Trophoblast cell (in vitro differentiated cells and primary cell): Measurements from ENCODE around the gene TUBGCP2.

ENCODE experiments used
- DNase-seq, 2 donors: peaks; one replicate each; pipeline ENCODE4 v3.0.0-alpha.2; 2016
- H2AFZ ChIP-seq: 2 replicates; pipeline ENCODE4 v1.6.1; 2013; ENCODE audit warnings: low read length, moderate library complexity, mild to moderate bottlenecking; ENCODE audit not compliant: insufficient read depth, poor library complexity
- H2AK5ac ChIP-seq: 2 replicates; pipeline ENCODE4 v1.6.1; 2013; ENCODE audit warnings: mild to moderate bottlenecking, low read length
- H2BK120ac ChIP-seq: 2 replicates; pipeline ENCODE4 v1.6.1; 2013; ENCODE audit warnings: low read length, mild to moderate bottlenecking, moderate library complexity; ENCODE audit not compliant: insufficient read depth, poor library complexity
- H2BK12ac ChIP-seq: 2 replicates; pipeline ENCODE4 v1.6.1; 2013; ENCODE audit warnings: mild to moderate bottlenecking, low read length, moderate library complexity
- H2BK5ac ChIP-seq: 2 replicates; pipeline ENCODE4 v1.6.1; 2013; ENCODE audit warnings: low read length, low read depth, moderate library complexity, mild to moderate bottlenecking; ENCODE audit not compliant: poor library complexity
- H3K14ac ChIP-seq: 2 replicates; pipeline ENCODE4 v1.6.1; 2013; ENCODE audit warnings: mild to moderate bottlenecking, low read length
- H3K18ac ChIP-seq: 2 replicates; pipeline ENCODE4 v1.6.1; 2013; ENCODE audit warnings: mild to moderate bottlenecking, low read length
- H3K23ac ChIP-seq: 2 replicates; pipeline ENCODE4 v1.6.1; 2013; ENCODE audit warnings: low read length
- H3K27ac ChIP-seq: 2 replicates; pipeline ENCODE4 v1.5.1; 2013; ENCODE audit warnings: low read depth, mild to moderate bottlenecking, inconsistent platforms, low read length, moderate library complexity
- H3K27me3 ChIP-seq: 2 replicates; pipeline ENCODE4 v1.6.1; 2013; ENCODE audit warnings: inconsistent platforms, mild to moderate bottlenecking, low read length, moderate library complexity; ENCODE audit not compliant: insufficient read depth
- H3K36me3 ChIP-seq, 2 experiments: 1 replicate in 1 of 2; 2 replicates in 1 of 2; pipeline ENCODE4 v1.6.1; 2013; ENCODE audit warnings: low read length in 2 of 2, mild to moderate bottlenecking in 2 of 2, moderate library complexity in 1 of 2; ENCODE audit not compliant: insufficient read depth in 2 of 2, control insufficient read depth in 1 of 2
- H3K4ac ChIP-seq: 2 replicates; pipeline ENCODE4 v1.6.1; 2013; ENCODE audit warnings: low read depth, mild to moderate bottlenecking, low read length, moderate library complexity
- H3K4me1 ChIP-seq, 2 experiments: 1 replicate in 1 of 2; 2 replicates in 1 of 2; pipeline ENCODE4 v1.6.1; 2013; ENCODE audit warnings: low read length in 2 of 2, mild to moderate bottlenecking in 2 of 2, moderate library complexity in 1 of 2; ENCODE audit not compliant: insufficient read depth in 2 of 2, control insufficient read depth in 1 of 2
- H3K4me2 ChIP-seq: 2 replicates; pipeline ENCODE4 v1.6.1; 2013; ENCODE audit warnings: inconsistent platforms, mild to moderate bottlenecking, low read length, moderate library complexity
- H3K4me3 ChIP-seq: 2 replicates; pipeline ENCODE4 v1.5.1; 2013; ENCODE audit warnings: mild to moderate bottlenecking, low read depth, low read length, inconsistent platforms
- H3K79me1 ChIP-seq: one replicate; pipeline ENCODE4 v1.6.1; 2013; ENCODE audit warnings: low read length
- H3K79me2 ChIP-seq: 2 replicates; pipeline ENCODE4 v1.6.1; 2013; ENCODE audit warnings: low read length, mild to moderate bottlenecking; ENCODE audit not compliant: control insufficient read depth, insufficient read depth, poor library complexity
- H3K9ac ChIP-seq: 2 replicates; pipeline ENCODE4 v1.6.1; 2013; ENCODE audit warnings: mild to moderate bottlenecking, low read length
- H3K9me3 ChIP-seq: 2 replicates; pipeline ENCODE4 v1.6.1; 2013; ENCODE audit warnings: low read depth, mild to moderate bottlenecking, control low read depth, inconsistent platforms, low read length; ENCODE audit not compliant: insufficient read depth
- H4K12ac ChIP-seq: 2 replicates; pipeline ENCODE4 v1.6.1; 2013; ENCODE audit warnings: low read depth, mild to moderate bottlenecking, low read length, moderate library complexity
- H4K8ac ChIP-seq: 2 replicates; pipeline ENCODE4 v1.6.1; 2013; ENCODE audit warnings: low read depth, mild to moderate bottlenecking, low read length, moderate library complexity
- H4K91ac ChIP-seq: one replicate; pipeline ENCODE4 v1.6.1; 2013; ENCODE audit warnings: low read depth, mild to moderate bottlenecking, low read length, moderate library complexity
- WGBS: extraction: QIAGEN DNeasy Blood & Tissue Kit; methylation state at CpG from one replicate; pipeline ENCODE4 v1.1.7; 2013; ENCODE audit warnings: missing lambda C conversion rate; ENCODE audit not compliant: insufficient read length, insufficient coverage; ENCODE audit errors: extremely low coverage; 5-methylcytosine and 5-hydroxymethylcytosine counted together

The TUBGCP2 gene

DNA sequence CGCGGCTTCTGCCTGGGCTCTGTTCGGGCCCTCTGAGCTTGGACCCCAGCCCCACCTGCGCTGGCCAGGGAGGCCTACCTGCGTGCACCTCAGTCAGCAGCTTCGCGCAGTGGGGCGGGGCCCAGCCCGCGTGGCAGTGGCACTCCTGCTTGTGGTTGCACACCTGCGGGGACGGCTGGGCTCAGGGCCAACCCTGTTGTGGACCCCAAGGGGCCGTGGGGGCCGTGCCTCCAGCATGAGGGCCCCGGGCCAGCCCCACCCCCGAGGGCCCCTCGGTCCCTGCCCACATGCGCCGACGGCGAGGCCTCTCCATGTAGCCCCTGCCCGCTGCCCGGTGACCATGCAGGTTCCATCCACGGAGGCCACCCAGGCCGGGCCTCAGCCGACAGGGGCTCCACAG is 39.3 kb downstream of the TUBGCP2 start:
- Histone ChIP-seq H4K91ac (no peak overlapping the region), H2AFZ (no peak overlapping the region), H3K27ac (no peak overlapping the region)

GRCh38 chr10:133268532-133268931 is 40.1 kb downstream of the TUBGCP2 start:
- no CpG with 5 or more reads among the region's 22 CpGs for WGBS
- H3K4me3 ChIP-seq = no peak overlapping the region
- no peak overlapping the region for H3K27ac ChIP-seq
- H2AK5ac ChIP-seq = no peak overlapping the region
- no peak overlapping the region for H3K18ac ChIP-seq
- H3K23ac ChIP-seq = no peak overlapping the region
- H4K8ac ChIP-seq = no peak overlapping the region
- no peak overlapping the region for H3K9ac ChIP-seq
- H3K79me2 ChIP-seq = no peaks in the 10 kb centered on the region
- H2AFZ ChIP-seq = no peak overlapping the region
- H2BK120ac ChIP-seq = no peak overlapping the region
- no peak overlapping the region for H4K12ac ChIP-seq
- H3K4ac ChIP-seq = no peak overlapping the region
- no peaks in the 10 kb centered on the region for H3K79me1 ChIP-seq
- DNase-seq = no peak
- H2BK5ac ChIP-seq = no peak overlapping the region
- no peaks in the 10 kb centered on the region for H3K4me1 ChIP-seq
- H3K36me3 ChIP-seq = peaks cover 10 to 19% of the 10 kb centered on the region in 2 experiments
- H3K27me3 ChIP-seq = no peaks in the 10 kb centered on the region
- H3K9me3 ChIP-seq = no peaks in the 10 kb centered on the region
- H3K14ac ChIP-seq = no peak overlapping the region
- no peak overlapping the region for H2BK12ac ChIP-seq
- H3K4me2 ChIP-seq = no peak overlapping the region
- no peak overlapping the region for H4K91ac ChIP-seq

More for the DNA sequence above, 39.3 kb downstream of the TUBGCP2 start:
- H3K18ac ChIP-seq = no peak overlapping the region
- no peak overlapping the region for H2BK5ac ChIP-seq
- peaks cover 2% of the 10 kb centered on the region for H3K79me1 ChIP-seq
- no peaks in the 10 kb centered on the region for H3K27me3 ChIP-seq
- no peak for DNase-seq
- H2BK12ac ChIP-seq = no peak overlapping the region
- H3K9me3 ChIP-seq = no peaks in the 10 kb centered on the region
- no peak overlapping the region for H3K9ac ChIP-seq
- H3K23ac ChIP-seq = no peak overlapping the region
- H3K36me3 ChIP-seq = peaks cover 10 to 19% of the 10 kb centered on the region in 2 experiments
- H4K8ac ChIP-seq = no peak overlapping the region
- H3K4me1 ChIP-seq = no peaks in the 10 kb centered on the region
- H4K12ac ChIP-seq = no peak overlapping the region
- no CpG with 5 or more reads among the region's 26 CpGs for WGBS
- H2AK5ac ChIP-seq = no peak overlapping the region
- H3K79me2 ChIP-seq = no peaks in the 10 kb centered on the region
- no peak overlapping the region for H3K4me2 ChIP-seq
- no peak overlapping the region for H2BK120ac ChIP-seq
- H3K4me3 ChIP-seq = no peak overlapping the region
- H3K4ac ChIP-seq = no peak overlapping the region
- H3K14ac ChIP-seq = no peak overlapping the region

GRCh38 chr10:133267829-133268228 is 40.8 kb downstream of the TUBGCP2 start:
- H3K4me2 ChIP-seq = no peak overlapping the region
- H2AFZ ChIP-seq = no peak overlapping the region
- H3K4me1 ChIP-seq = no peaks in the 10 kb centered on the region
- no peak overlapping the region for H4K91ac ChIP-seq
- H3K4me3 ChIP-seq = no peak overlapping the region
- H3K9ac ChIP-seq = no peak overlapping the region
- H3K18ac ChIP-seq = no peak overlapping the region
- H2BK120ac ChIP-seq = no peak overlapping the region
- H4K12ac ChIP-seq = no peak overlapping the region
- H3K27ac ChIP-seq = no peak overlapping the region
- peaks cover 10 to 19% of the 10 kb centered on the region in 2 experiments for H3K36me3 ChIP-seq
- H4K8ac ChIP-seq = no peak overlapping the region
- no peak overlapping the region for H2BK12ac ChIP-seq
- H3K27me3 ChIP-seq = no peaks in the 10 kb centered on the region
- no peak overlapping the region for H3K23ac ChIP-seq
- no peak for DNase-seq
- no peaks in the 10 kb centered on the region for H3K9me3 ChIP-seq
- no peak overlapping the region for H2AK5ac ChIP-seq
- H3K79me1 ChIP-seq = no peaks in the 10 kb centered on the region
- H3K79me2 ChIP-seq = no peaks in the 10 kb centered on the region
- H3K4ac ChIP-seq = no peak overlapping the region
- WGBS = no CpG with 5 or more reads among the region's 22 CpGs
- no peak overlapping the region for H3K14ac ChIP-seq
- no peak overlapping the region for H2BK5ac ChIP-seq

DNA sequence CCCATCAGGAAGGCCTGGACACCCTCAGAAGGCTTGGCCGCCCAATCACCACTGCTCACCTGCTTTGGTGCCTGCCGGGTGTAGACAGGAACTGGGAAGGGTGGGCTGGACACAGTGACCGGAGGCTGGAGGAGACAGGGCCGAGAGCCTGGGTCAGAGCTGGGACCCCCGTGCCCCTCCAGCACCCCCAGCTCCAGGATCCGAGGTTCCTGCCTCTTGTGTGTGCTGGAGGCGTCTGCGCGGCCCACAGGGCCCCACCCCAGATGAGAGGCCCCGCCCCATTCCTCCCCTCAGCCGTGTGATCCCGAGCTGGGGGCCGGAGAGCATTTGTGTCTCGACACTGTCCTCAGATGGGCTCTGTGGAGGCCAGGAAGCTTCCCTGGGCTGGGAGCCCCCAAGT is 41.4 kb downstream of the TUBGCP2 start:
- no peak overlapping the region for H3K23ac ChIP-seq
- H3K27ac ChIP-seq = no peak overlapping the region
- H3K9ac ChIP-seq = no peak overlapping the region
- H3K27me3 ChIP-seq = no peaks in the 10 kb centered on the region
- H3K4me3 ChIP-seq = no peak overlapping the region
- no peaks in the 10 kb centered on the region for H3K79me1 ChIP-seq
- no peaks in the 10 kb centered on the region for H3K79me2 ChIP-seq
- H3K18ac ChIP-seq = no peak overlapping the region
- H2BK5ac ChIP-seq = no peak overlapping the region
- no peak overlapping the region for H3K4me2 ChIP-seq
- H3K14ac ChIP-seq = no peak overlapping the region
- no peak for DNase-seq
- peaks cover 2% of the 10 kb centered on the region for H3K9me3 ChIP-seq
- no CpG with 5 or more reads among the region's 14 CpGs for WGBS
- H4K91ac ChIP-seq = no peak overlapping the region
- no peak overlapping the region for H4K8ac ChIP-seq
- no peak overlapping the region for H3K4ac ChIP-seq
- H2BK12ac ChIP-seq = no peak overlapping the region
- H2AK5ac ChIP-seq = no peak overlapping the region
- H2AFZ ChIP-seq = no peak overlapping the region
- no peak overlapping the region for H2BK120ac ChIP-seq
- no peaks in the 10 kb centered on the region for H3K4me1 ChIP-seq
- H4K12ac ChIP-seq = no peak overlapping the region
- peaks cover 9 to 19% of the 10 kb centered on the region in 2 experiments for H3K36me3 ChIP-seq
